NT2/D1 (cell line): Measurements from ENCODE around the gene ALDH1A1.

ENCODE experiments used
- SUZ12 ChIP-seq: IDR thresholded peaks from 2 replicates; pipeline ENCODE4 v1.6.1; 2011; ENCODE audit not compliant: insufficient read length, insufficient read depth; ENCODE audit errors: extremely low read depth
- YY1 ChIP-seq: IDR thresholded peaks from 2 replicates; pipeline ENCODE4 v1.6.1; 2011; ENCODE audit not compliant: insufficient read length, insufficient read depth
- ZNF274 ChIP-seq: IDR thresholded peaks from 2 replicates; pipeline ENCODE4 v1.6.1; 2011; ENCODE audit warnings: mild to moderate bottlenecking, low read depth, low read length

- TF ChIP-seq YY1, result no peak
- no peak for TF ChIP-seq ZNF274
- TF ChIP-seq SUZ12, result no peak
Measured at GRCh38 chr9:72971411-72971810, 18.6 kb upstream of the ALDH1A1 start.
